Adrenal gland (tissue), 5 donors: ENCODE results near the gene SLAMF8.

Source experiments
- POLR2A ChIP-seq, 2 donors: fragments of 450-650 bp; IDR thresholded peaks; one replicate each; pipeline ENCODE4 v1.6.1; 2017; ENCODE audit warnings: antibody characterized with exemption in 2 of 2, mild to moderate bottlenecking in 2 of 2, moderate library complexity in 1 of 2
- TF ChIP-seq, protein P1 (sequence below), 6 experiments: fragments of 450-650 bp in 4 of 6; fragments of 200-600 bp in 2 of 6; sonication (generic) in 1 of 6; IDR thresholded peaks; 1 replicate in 5 of 6; 2 replicates in 1 of 6; pipeline versions ENCODE4 v1.5.1 to v1.8.0; 2016 to 2021; ENCODE audit warnings: antibody characterized with exemption in 6 of 6, mild to moderate bottlenecking in 2 of 6, moderate library complexity in 1 of 6
- donor health status: DM: no; HTN: no; CAD: no.

DNA sequence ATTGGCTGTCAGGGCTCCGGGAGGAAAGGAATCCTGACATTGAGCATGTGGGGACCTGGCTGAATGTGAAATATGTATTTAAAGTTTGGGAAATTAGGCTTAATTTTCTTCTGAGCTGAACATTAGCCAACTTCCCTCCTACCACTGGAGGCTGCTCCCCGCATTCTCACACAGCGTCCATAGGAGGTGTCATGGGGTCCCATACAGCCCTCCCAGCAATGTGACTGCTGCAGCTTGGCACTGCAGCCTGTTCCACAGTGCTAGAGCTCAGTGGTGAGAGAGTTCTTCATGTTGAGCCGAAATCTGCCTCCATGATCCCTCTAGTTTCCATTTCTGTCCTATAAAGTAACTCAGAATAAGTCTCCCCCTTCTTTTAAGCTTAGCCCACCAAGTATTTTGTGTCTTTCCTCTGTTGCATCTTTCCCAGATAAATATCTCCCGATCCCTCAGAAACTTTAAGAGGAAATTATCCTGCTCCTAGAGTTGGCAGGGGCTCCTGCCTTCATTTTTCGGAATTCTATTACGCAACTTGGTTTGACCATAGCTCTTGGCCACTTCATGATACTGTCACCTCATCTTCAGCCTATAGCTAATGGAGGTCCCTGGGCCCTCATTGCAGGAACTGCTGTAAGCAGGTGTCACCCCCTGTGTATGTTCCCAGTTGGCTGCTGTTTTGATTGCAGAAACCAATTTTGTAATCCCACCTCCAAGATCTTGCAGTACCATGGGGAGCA lies 22.6 kb upstream of the SLAMF8 start:
- TF ChIP-seq, protein P1, sequence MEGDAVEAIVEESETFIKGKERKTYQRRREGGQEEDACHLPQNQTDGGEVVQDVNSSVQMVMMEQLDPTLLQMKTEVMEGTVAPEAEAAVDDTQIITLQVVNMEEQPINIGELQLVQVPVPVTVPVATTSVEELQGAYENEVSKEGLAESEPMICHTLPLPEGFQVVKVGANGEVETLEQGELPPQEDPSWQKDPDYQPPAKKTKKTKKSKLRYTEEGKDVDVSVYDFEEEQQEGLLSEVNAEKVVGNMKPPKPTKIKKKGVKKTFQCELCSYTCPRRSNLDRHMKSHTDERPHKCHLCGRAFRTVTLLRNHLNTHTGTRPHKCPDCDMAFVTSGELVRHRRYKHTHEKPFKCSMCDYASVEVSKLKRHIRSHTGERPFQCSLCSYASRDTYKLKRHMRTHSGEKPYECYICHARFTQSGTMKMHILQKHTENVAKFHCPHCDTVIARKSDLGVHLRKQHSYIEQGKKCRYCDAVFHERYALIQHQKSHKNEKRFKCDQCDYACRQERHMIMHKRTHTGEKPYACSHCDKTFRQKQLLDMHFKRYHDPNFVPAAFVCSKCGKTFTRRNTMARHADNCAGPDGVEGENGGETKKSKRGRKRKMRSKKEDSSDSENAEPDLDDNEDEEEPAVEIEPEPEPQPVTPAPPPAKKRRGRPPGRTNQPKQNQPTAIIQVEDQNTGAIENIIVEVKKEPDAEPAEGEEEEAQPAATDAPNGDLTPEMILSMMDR (IDR thresholded peaks at IDR 0.05), result no peak
- no peak for TF ChIP-seq POLR2A (IDR thresholded peaks at IDR 0.05)
